ENCODE measurements around the gene PTK7.
"Not testable (repeated sequence)": the region's sequence is repeated elsewhere in the genome, so short reads cannot be mapped to it uniquely, and the experiment has no call there.

PTK7 gene

GRCh38 chr6:43054206-43054943 is 21.7 kb upstream of the PTK7 start:
- DNase-seq (ENCODE audit: low spot score): no peak

GRCh38 chr6:43055966-43056365 is 20.1 kb upstream of the PTK7 start:
- no peak for DNase-seq (ENCODE audit: low spot score)

DNA sequence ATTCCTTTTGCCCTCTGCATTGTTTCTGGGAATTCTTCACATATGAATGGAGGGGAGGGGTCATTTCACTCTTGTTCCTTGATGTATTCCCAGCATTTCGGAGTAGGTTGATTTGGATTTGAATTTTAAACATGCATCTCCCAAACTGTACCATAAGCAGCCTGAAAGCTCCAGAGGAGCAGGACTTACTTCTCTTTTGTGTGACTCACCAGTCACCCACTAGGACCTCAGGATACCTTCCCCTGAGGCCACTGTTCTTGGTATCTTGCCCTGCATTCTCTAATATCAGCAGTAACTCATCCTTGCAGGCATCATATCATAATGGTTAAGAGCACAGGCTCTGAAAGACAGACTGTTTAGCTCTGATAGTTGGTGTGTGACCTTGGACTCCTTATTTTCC is 17.6 kb upstream of the PTK7 start:
- no peak for DNase-seq (ENCODE audit: low spot score)

DNA sequence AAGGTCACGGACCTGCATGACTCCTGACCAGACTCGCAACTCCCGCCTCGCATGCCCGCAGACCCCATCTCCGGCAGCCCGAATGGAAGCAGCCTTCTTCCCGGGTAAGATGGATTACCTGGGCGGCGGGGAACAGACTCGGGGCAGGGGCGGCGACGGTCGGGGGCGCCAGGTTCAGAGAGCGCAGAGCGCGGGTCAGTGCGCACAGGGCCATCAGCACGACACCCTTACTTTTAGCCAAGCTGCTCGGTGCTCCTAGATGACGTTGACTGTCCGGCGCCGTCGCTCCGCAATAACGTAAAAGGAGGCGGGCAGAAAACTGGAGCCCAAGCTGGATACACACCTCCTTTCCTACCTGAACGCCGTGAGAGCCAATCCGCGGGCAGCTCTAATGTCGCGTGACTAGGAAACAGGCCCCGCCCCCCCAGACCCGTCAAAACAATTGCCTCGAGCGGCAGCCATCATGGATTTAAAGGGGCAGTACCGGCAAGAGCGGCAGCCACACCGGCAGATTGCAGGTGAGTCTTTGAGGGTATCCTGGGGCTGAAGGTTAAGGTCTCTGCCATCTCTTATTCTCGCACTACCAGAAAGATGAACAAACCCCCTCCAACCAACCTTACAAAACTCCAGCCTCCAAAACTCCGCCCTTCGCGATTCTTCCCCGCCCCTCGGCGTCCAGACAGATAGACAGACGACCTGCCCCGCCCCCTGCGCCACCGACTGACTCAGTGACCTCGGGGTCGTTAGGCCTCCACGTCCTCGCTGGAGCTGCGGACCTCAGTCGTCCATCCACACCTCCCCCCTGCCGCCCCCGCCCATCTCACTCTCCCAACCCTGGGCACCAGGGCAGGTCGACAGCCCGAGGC is 16.7 kb upstream of the PTK7 start, which contains the start of the genes KLC4 and MRPL2:
Gene KLC4, plus strand, starts transcription at position 464 of the 866 bp plus-strand sequence. CDS start 1,705 bp downstream, outside the sequence.
Gene MRPL2, minus strand, starts transcription at position 267 of the 866 bp plus-strand sequence. Its CDS starts 53 bp downstream, at position 214.
- peak; percentile 97 for DNase-seq (ENCODE audit: low spot score)

DNA sequence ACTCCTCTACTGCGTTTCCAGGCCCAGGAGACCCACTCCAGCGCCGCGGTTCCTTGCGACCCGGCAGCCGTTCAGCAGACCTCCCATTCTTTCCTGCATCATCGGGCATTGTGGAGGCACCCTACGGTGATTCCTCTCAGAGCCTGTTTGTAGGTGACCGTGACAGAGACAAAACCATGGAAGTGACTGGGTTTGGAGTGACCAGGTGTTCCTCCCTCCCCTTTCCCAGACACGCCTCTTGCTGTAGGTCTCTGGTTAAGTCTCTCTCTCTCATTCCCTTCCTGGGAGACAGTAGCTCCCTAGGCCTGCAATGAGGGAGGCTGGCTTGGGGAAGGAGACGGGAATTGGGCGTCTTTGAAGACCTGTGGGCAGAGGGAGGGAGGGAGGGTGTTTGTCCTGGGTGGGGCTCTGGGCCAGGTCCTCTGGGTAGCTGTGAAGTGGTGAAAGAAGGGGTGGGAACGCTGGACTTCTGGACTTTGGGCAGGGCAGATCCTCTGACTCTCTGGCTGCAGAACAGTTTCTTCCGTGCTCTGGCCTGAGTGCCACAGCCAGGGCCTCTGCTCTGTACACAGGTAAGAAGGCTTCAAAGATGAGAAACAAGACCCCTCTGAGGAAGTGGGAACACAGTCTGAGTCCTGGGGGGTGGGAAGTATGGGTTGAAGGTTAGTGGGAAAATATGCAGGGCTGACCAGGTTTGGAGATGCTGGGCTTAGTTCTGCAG is 15.9 kb upstream of the PTK7 start:
- DNase-seq (ENCODE audit: low spot score): no peak

DNA sequence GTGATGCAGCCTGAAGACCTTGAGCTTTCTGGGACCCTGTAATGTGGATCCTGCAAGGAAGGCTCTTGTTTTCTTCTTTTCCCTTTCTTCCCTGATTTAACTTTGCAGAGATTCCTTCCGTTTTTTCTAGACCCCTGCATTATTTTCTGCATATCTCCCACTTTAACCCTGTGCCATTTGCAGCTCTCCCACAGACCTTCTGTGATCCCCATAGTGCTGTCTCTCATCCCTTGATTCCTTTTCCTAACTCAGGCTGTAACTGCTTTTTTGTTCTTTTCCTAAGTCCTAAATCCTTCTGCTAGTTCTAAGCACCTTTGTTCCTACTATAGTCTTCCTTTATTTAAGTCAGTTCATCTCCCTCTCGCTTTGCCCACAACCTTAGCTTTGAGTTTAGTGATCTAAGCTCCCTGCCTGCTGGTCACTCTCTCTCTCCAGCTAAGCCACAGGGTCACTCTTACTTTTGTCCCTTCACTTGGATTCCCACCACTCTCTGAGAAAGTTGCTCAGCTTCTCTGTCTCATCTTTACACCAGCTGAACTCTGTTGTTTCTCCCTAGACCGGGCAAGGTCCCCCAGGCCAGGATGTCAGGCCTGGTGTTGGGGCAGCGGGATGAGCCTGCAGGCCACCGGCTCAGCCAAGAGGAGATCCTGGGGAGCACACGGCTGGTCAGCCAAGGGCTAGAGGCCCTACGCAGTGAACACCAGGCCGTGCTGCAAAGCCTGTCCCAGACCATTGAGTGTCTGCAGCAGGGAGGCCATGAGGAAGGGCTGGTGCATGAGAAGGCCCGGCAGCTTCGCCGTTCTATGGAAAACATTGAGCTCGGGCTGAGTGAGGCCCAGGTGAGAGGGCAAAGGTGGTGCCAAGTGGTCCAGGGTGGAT is 15.1 kb upstream of the PTK7 start:
- no peak for DNase-seq (ENCODE audit: low spot score)

DNA sequence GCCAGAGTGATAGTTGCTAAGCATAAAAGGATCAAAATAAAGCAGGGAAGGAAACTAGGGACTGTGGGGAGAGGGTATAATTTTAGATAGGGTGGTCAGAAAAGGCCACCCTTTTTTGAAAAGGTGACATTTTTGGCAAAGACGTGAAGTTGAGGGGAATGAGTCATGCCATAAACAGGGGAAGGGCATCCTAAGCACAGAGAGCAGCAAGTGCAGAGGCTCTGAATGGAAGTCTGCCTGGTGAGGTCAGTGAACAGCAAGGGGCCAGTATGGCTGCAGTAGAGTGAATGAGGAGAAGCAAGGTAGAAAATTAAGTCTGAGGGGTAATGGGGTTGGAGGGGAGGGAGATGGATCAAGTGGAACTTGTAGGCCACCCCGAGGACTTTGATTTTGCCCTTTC is 14.3 kb upstream of the PTK7 start:
- DNase-seq (ENCODE audit: low spot score): no peak

GRCh38 chr6:43062818-43063217 is 13.3 kb upstream of the PTK7 start:
- DNase-seq (ENCODE audit: low spot score): no peak

GRCh38 chr6:43070028-43070632 is 6.0 kb upstream of the PTK7 start:
- DNase-seq (ENCODE audit: low spot score): peak; percentile 77

DNA sequence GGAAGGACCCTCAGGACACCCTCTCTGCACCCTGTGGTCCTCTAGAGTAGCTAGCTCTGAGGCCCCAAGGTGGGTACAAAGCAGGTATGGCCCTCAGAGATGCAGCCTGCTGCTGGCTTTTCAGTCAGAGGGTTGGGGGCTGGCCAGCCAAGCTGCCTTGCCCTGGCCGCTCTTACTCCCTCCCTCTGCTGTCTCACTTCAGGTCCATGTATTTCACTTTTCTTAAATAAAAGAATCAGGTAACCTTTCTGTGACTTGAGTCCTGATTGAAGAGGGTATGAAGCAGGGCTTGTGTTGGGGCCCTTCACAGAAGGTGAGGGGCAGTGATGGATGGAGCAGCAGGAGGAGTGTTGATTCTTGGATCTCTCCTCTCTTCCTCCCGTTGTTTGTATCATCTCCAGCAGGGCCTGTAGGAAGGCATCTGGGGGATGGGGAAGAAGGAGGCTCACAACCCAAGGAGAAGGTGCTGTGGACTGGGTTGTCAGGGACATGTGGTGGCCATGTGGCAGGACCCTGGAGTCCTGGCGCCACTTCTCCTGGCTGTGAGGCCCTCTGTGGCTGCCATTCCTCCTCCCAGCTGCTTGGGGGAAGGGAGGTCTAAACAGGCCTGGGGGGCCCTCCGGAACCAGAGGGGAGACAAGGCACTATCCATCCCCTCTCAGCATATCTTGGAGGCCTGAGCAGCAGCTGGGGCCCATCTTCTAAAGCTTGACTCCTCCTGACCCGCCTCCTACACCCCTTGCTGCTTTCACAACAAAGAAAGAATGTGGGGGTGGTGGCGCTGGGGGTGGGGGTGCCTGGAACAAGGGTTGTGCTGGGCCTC is 1.1 kb upstream of the PTK7 start:
- no peak for DNase-seq (ENCODE audit: low spot score)

GRCh38 chr6:43076464-43077332 is 584 bp downstream of the PTK7 start:
- DNase-seq (ENCODE audit: low spot score): peak; percentile 75

DNA sequence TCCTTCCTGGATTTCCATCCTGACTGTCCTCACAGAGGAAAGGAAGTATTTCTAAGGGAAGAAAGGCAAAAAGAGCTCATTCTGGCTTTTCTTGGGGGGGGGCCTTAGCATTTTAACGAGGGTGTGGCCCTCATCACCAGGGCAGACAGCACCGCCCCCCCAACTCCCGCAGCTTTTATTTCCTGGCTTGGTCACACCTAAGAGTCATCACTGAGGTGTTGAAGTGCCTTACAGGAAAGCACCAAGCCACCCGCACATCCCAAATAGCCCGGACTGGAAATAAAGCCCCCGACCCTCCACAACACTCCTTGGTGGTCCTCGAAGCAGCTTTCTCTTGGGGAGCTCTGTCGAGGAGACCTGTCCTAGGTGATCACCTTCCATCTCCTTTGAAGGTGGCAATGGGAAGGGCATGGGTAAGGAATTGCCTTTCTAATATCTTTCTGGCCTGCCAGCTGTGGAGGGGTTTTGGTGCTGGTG is 1.3 kb downstream of the PTK7 start:
- no peak for DNase-seq (ENCODE audit: low spot score)

DNA sequence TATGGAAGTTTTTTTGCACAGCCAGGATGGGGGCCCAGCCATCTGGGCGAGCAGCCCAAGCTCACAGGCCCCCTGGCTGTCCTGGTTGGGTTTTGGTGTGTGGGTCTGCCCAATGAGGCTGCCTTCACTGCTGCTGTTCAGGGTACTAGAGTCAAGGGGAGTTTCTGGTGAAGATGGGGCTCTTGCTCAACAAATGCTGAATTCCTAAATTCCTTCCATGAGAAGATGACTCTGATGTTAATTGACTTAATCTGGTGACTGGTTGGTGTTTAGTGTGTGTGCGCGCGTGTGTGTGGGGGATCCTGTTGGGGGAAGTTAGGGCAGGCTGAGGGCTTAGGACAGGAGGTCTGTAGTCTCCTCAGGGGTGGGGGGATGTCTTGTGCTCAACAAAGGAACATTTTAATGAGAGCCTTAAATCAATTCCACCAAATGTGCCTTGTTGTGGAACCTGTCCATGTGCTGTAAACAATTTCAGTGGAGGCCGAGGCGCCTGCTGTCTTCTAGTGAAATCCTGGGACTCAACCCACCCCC is 1.9 kb downstream of the PTK7 start:
- DNase-seq (ENCODE audit: low spot score): no peak

GRCh38 chr6:43078691-43079090 is 2.6 kb downstream of the PTK7 start:
- DNase-seq (ENCODE audit: low spot score): no peak

DNA sequence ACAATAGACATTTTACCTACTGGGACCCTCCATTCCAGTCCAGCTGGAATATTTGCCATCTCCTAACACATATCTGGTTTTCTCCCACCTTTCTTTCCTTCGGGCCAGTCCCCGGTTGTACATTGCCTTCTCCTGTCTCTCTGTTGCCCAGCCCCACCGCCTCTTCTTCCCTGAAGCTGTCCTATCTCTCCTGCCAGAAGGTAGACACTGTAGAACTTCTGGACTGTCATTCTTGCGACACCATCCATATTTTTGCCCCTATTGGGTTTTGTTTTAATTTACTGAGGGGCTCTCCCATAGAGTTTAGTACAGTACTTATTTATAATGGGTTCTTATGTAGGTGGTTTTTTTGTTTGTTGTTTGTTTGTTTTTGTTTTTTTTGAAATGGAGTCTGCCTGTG is 4.9 kb downstream of the PTK7 start:
- DNase-seq (ENCODE audit: low spot score): no peak

GRCh38 chr6:43081922-43082321 is 5.8 kb downstream of the PTK7 start:
- not testable (repeated sequence) for DNase-seq (ENCODE audit: low spot score)

- no peak for DNase-seq (ENCODE audit: low spot score)
Observed at GRCh38 chr6:43082806-43083655, 6.9 kb downstream of the PTK7 start.

Measured in D341Med (cell line).